K562 (cell line): ENCODE data around the gene LDLRAD3. TPM values are rescaled to one million over a fixed set of nuclear protein-coding genes. Genes with fewer than 3 reads are reported as not detected.

Experiments
- BCLAF1 ChIP-seq, 2 experiments: fragments of 450-650 bp in 1 of 2; IDR thresholded peaks; 2 replicates each; pipeline ENCODE4 v1.6.1; 2011 to 2017; ENCODE audit warnings: low read depth in 2 of 2, antibody characterized with exemption in 1 of 2, borderline replicate concordance in 1 of 2, low read length in 1 of 2, mild to moderate bottlenecking in 1 of 2, mixed read lengths in 1 of 2; ENCODE audit not compliant: control insufficient read depth in 1 of 2
- CREB1 ChIP-seq, 2 experiments: sonication (generic) in 1 of 2; formaldehyde crosslinking in 1 of 2; IDR thresholded peaks; 2 replicates each; pipeline versions ENCODE4 v1.6.1 to v1.8.0; 2012 to 2022; ENCODE audit warnings: inconsistent platforms in 1 of 2, mild to moderate bottlenecking in 1 of 2, missing genetic modification reagents in 1 of 2, moderate library complexity in 1 of 2
- ILK ChIP-seq: fragments of 450-650 bp; IDR thresholded peaks from 2 replicates; pipeline ENCODE4 v1.6.1; 2016; ENCODE audit warnings: missing genetic modification characterization, low read depth, mild to moderate bottlenecking, missing compliant biosample characterization, moderate library complexity, borderline replicate concordance
- KDM5B ChIP-seq: fragments of 200-600 bp; sonication (generic); IDR thresholded peaks from 2 replicates; pipeline ENCODE4 v1.6.1; 2012; ENCODE audit warnings: low read depth, mild to moderate bottlenecking, moderate library complexity, low read length, control low read depth, inconsistent platforms; ENCODE audit not compliant: insufficient replicate concordance
- LEF1 ChIP-seq: fragments of 450-650 bp; IDR thresholded peaks from 2 replicates; pipeline ENCODE4 v1.6.1; 2016; ENCODE audit warnings: mild to moderate bottlenecking
- PBX2 ChIP-seq, 2 experiments: IDR thresholded peaks in 1 of 2; conservative IDR thresholded peaks in 1 of 2; 2 replicates each; pipeline ENCODE4 v1.6.1; 2016; ENCODE audit warnings: low read depth in 2 of 2, mild to moderate bottlenecking in 1 of 2, missing compliant biosample characterization in 1 of 2, missing genetic modification characterization in 1 of 2, moderate library complexity in 1 of 2
- TAF1 ChIP-seq: IDR thresholded peaks from 2 replicates; pipeline ENCODE4 v1.6.1; 2011; ENCODE audit warnings: mild to moderate bottlenecking, low read length, moderate library complexity; ENCODE audit not compliant: insufficient read depth, control insufficient read depth, severe bottlenecking; ENCODE audit errors: extremely low read depth
- USF2 ChIP-seq: sonication (generic); formaldehyde crosslinking; IDR thresholded peaks from 2 replicates; pipeline ENCODE4 v1.5.0; 2020; ENCODE audit warnings: missing genetic modification reagents
- ZNF121 ChIP-seq: sonication (generic); formaldehyde crosslinking; conservative IDR thresholded peaks from 2 replicates; pipeline ENCODE4 v1.8.0; 2022; ENCODE audit warnings: missing genetic modification reagents
- polyA plus RNA-seq, 8 experiments: library from polyadenylated mRNA; depleted of rRNA in 4 of 8; stranded (reverse) in 5 of 8; unstranded in 3 of 8; fragments of >200 nt; fragmentation: Nextera tagmentation in 2 of 8; fragmentation: Illumina TruSeq in 1 of 8; extraction: Ambion mirVana in 2 of 8; extraction: Trizol in 1 of 8; gene quantifications; 2 replicates each; pipeline versions ENCODE4 v1.2.1 to v1.2.3, GENCODE V29; 2011 to 2014; ENCODE audit warnings: inconsistent platforms in 1 of 8, missing spikeins in 1 of 8
- total RNA-seq, 7 experiments: library from RNA; depleted of rRNA in 6 of 7; stranded (reverse); fragments of >200 nt in 6 of 7; fragmentation: Illumina TruSeq in 2 of 7; extraction: Trizol in 2 of 7; gene quantifications; 2 replicates each; pipeline versions ENCODE4 v1.2.1 to v1.2.3, GENCODE V29; 2011 to 2021; ENCODE audit warnings: low replicate concordance in 1 of 7
- TF ChIP-seq, protein P1 (sequence below): fragments of 250-450 bp; sonication (Bioruptor Pico); IDR thresholded peaks from 2 replicates; pipeline ENCODE4 v1.8.0; 2021; ENCODE audit warnings: borderline replicate concordance, mild to moderate bottlenecking, moderate library complexity; ENCODE audit not compliant: poor library complexity, severe bottlenecking
- TF ChIP-seq, protein P2 (sequence below): fragments of 450-650 bp; IDR thresholded peaks from 2 replicates; pipeline ENCODE4 v1.6.1; 2014; ENCODE audit warnings: low read depth, mild to moderate bottlenecking, moderate library complexity, borderline replicate concordance
- TF ChIP-seq, protein P3 (sequence below): fragments of 450-650 bp; IDR thresholded peaks from one replicate; pipeline ENCODE4 v1.6.1; 2018; ENCODE audit warnings: mild to moderate bottlenecking, moderate library complexity; ENCODE audit not compliant: partially characterized antibody

Gene LDLRAD3
- total and polyA plus RNA-seq, 9 of the 15 experiments (the other 6 are each of a cell fraction or from before 2014, with no cell fraction given) = 0.73 to 7.2 (median 3.5) TPM

- TF ChIP-seq LEF1 (no peak), PBX2 (CRISPR knock-in tag; IDR thresholded peaks at IDR 0.05; ENCODE audit: low read depth) (no peak), PBX2 (tag; conservative IDR thresholded peaks at IDR 0.05; ENCODE audit: low read depth) (peak; percentile 84), CREB1 (IDR thresholded peaks at IDR 0.05) (no peak), CREB1 (CRISPR knock-in tag; IDR thresholded peaks at IDR 0.05) (no peak), USF2 (CRISPR knock-in tag) (no peak), BCLAF1 (IDR thresholded peaks at IDR 0.05; ENCODE audit: borderline replicate concordance in 1 of 2, control insufficient read depth in 1 of 2, low read depth in 2 of 2, low read length in 1 of 2) (no peak), TAF1 (no peak), ILK (tag) (no peak), ZNF121 (no peak), KDM5B (no peak)
- TF ChIP-seq, protein P1, sequence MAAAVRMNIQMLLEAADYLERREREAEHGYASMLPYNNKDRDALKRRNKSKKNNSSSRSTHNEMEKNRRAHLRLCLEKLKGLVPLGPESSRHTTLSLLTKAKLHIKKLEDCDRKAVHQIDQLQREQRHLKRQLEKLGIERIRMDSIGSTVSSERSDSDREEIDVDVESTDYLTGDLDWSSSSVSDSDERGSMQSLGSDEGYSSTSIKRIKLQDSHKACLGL = no peak
- TF ChIP-seq, protein P2, sequence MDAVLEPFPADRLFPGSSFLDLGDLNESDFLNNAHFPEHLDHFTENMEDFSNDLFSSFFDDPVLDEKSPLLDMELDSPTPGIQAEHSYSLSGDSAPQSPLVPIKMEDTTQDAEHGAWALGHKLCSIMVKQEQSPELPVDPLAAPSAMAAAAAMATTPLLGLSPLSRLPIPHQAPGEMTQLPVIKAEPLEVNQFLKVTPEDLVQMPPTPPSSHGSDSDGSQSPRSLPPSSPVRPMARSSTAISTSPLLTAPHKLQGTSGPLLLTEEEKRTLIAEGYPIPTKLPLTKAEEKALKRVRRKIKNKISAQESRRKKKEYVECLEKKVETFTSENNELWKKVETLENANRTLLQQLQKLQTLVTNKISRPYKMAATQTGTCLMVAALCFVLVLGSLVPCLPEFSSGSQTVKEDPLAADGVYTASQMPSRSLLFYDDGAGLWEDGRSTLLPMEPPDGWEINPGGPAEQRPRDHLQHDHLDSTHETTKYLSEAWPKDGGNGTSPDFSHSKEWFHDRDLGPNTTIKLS = no peak
- TF ChIP-seq, protein P3, sequence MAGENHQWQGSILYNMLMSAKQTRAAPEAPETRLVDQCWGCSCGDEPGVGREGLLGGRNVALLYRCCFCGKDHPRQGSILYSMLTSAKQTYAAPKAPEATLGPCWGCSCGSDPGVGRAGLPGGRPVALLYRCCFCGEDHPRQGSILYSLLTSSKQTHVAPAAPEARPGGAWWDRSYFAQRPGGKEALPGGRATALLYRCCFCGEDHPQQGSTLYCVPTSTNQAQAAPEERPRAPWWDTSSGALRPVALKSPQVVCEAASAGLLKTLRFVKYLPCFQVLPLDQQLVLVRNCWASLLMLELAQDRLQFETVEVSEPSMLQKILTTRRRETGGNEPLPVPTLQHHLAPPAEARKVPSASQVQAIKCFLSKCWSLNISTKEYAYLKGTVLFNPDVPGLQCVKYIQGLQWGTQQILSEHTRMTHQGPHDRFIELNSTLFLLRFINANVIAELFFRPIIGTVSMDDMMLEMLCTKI = no peak
Observed at GRCh38 chr11:36051235-36052144, 107.6 kb downstream of the LDLRAD3 start (continued).
